OCI-LY7 (cell line): ENCODE measurements around the gene C1QTNF9. TPM values are rescaled to one million over a fixed set of nuclear protein-coding genes. Genes with fewer than 3 reads are reported as not detected.
"Not testable (repeated sequence)": the region's sequence is repeated elsewhere in the genome, so short reads cannot be mapped to it uniquely, and the experiment has no call there.

Source experiments
- Bru-seq: library from RNA; stranded (reverse); fragments of 400-500 nt; gene quantifications from one replicate; lab custom pipeline; 2021; lab: Mats Ljungman, UMichigan
- BruChase-seq, 2 experiments: library from RNA; stranded (reverse); fragments of 400-500 nt; gene quantifications; one replicate each; lab custom pipeline; 2021; lab: Mats Ljungman, UMichigan
- BruUV-seq: library from RNA; stranded (reverse); fragments of 400-500 nt; replicated peaks from 2 replicates; lab custom pipeline; 2021; lab: Mats Ljungman, UMichigan
- CTCF ChIA-PET: fragments of 300-600 bp; sonication (Branson Sonifier 250); formaldehyde crosslinking; loops from one replicate; lab custom pipeline; 2022; ENCODE audit warnings: antibody characterized with exemption; ENCODE audit not compliant: unreplicated experiment; lab: Charles Lee
- POLR2A ChIA-PET: fragments of 300-600 bp; sonication (Branson Sonifier 250); formaldehyde crosslinking; loops from one replicate; lab custom pipeline; 2022; ENCODE audit warnings: antibody characterized with exemption; lab: Charles Lee
- DNase-seq: peaks from one replicate; pipeline ENCODE4 v3.0.0-alpha.2; 2015; ENCODE audit warnings: low spot score
- H2AFZ ChIP-seq: fragments of 200-600 bp; sonication (generic), shearing (Covaris generic); 2 replicates; pipeline ENCODE4 v1.6.1; 2014; ENCODE audit warnings: mild to moderate bottlenecking, antibody characterized with exemption, low read length, moderate library complexity
- H3K27ac ChIP-seq: fragments of 200-600 bp; sonication (generic); 2 replicates; pipeline ENCODE4 v1.5.1; 2014; ENCODE audit warnings: mixed run types, low read depth, mild to moderate bottlenecking, moderate library complexity, low read length, inconsistent platforms; ENCODE audit not compliant: poor library complexity, severe bottlenecking
- H3K36me3 ChIP-seq: fragments of 200-600 bp; sonication (generic); 2 replicates; pipeline ENCODE4 v1.6.1; 2014; ENCODE audit warnings: mild to moderate bottlenecking, antibody characterized with exemption, low read length, moderate library complexity, mixed read lengths; ENCODE audit not compliant: insufficient read depth
- H3K4me1 ChIP-seq: fragments of 200-600 bp; sonication (generic); 2 replicates; pipeline ENCODE4 v1.5.1; 2014; ENCODE audit warnings: mild to moderate bottlenecking, low read length; ENCODE audit not compliant: insufficient read depth, poor library complexity, severe bottlenecking
- H3K4me2 ChIP-seq: fragments of 200-600 bp; sonication (generic); 2 replicates; pipeline ENCODE4 v1.6.1; 2014; ENCODE audit warnings: mild to moderate bottlenecking, low read length
- H3K4me3 ChIP-seq: fragments of 200-600 bp; sonication (generic); 2 replicates; pipeline ENCODE4 v1.5.1; 2014; ENCODE audit warnings: mild to moderate bottlenecking, low read depth, low read length; ENCODE audit not compliant: poor library complexity, severe bottlenecking
- H3K79me2 ChIP-seq: fragments of 200-600 bp; sonication (generic); 2 replicates; pipeline ENCODE4 v1.6.1; 2016; ENCODE audit warnings: low read depth, mild to moderate bottlenecking, low read length, moderate library complexity, mixed read lengths; ENCODE audit not compliant: insufficient read depth
- H3K9me2 ChIP-seq: fragments of 200-600 bp; sonication (generic); 2 replicates; pipeline ENCODE4 v1.6.1; 2016; ENCODE audit warnings: mild to moderate bottlenecking, low read length, mixed read lengths; ENCODE audit not compliant: insufficient read depth
- H3K9me3 ChIP-seq: fragments of 200-600 bp; sonication (generic); 2 replicates; pipeline ENCODE4 v1.6.1; 2014; ENCODE audit warnings: mild to moderate bottlenecking, mixed run types, low read length, mixed read lengths
- H4K20me1 ChIP-seq: fragments of 200-600 bp; sonication (generic); 2 replicates; pipeline ENCODE4 v1.6.1; 2014; ENCODE audit warnings: mild to moderate bottlenecking, antibody characterized with exemption, low read length, moderate library complexity, mixed read lengths; ENCODE audit not compliant: insufficient read depth
- EZH2phosphoT487 ChIP-seq: fragments of 200-600 bp; sonication (generic); IDR thresholded peaks from 2 replicates; pipeline ENCODE4 v1.6.1; 2018; ENCODE audit warnings: low read depth, borderline replicate concordance, mild to moderate bottlenecking, mixed run types, antibody characterized with exemption, low read length, moderate library complexity, mixed read lengths
- intact Hi-C: fragments of 100-400 bp; cut with micrococcal nuclease; formaldehyde crosslinking; loops from one replicate; pipeline ENCODE4 v1.10.0; 2022; ENCODE audit not compliant: unreplicated experiment
- long read RNA-seq: library from polyadenylated mRNA; stranded (forward); transcript quantifications from one replicate; pipeline ENCODE4 v2.0.0, GENCODE V29; 2022
- total RNA-seq, 2 experiments: library from RNA; depleted of rRNA in 1 of 2; stranded (reverse); fragments of >200 nt in 1 of 2; shearing (Covaris generic) in 1 of 2; gene quantifications; 2 replicates each; pipeline ENCODE4 v1.2.3, GENCODE V29; 2014 to 2022
- TF ChIP-seq, protein P1 (sequence below): fragments of 200-600 bp; sonication (generic); conservative IDR thresholded peaks from 2 replicates; pipeline ENCODE4 v1.5.1; 2014; ENCODE audit warnings: mild to moderate bottlenecking, antibody characterized with exemption, low read length, moderate library complexity, mixed read lengths

The C1QTNF9 gene, protein sequence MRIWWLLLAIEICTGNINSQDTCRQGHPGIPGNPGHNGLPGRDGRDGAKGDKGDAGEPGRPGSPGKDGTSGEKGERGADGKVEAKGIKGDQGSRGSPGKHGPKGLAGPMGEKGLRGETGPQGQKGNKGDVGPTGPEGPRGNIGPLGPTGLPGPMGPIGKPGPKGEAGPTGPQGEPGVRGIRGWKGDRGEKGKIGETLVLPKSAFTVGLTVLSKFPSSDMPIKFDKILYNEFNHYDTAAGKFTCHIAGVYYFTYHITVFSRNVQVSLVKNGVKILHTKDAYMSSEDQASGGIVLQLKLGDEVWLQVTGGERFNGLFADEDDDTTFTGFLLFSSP
- total RNA-seq (2014; rRNA removed; shearing (Covaris generic)) (not detected in 2 replicates), total RNA-seq (2022) (not detected in 2 replicates), Bru-seq, nascent RNA (percentile 29 among the genes with signal in this experiment), BruChase-seq, experiment 1, labeled RNA remaining after a 6-hour chase (percentile 18 among the genes with signal in this experiment), BruChase-seq, experiment 2, labeled RNA remaining after a 2-hour chase (percentile 11 among the genes with signal in this experiment)
- long read RNA-seq: 0 reads

DNA sequence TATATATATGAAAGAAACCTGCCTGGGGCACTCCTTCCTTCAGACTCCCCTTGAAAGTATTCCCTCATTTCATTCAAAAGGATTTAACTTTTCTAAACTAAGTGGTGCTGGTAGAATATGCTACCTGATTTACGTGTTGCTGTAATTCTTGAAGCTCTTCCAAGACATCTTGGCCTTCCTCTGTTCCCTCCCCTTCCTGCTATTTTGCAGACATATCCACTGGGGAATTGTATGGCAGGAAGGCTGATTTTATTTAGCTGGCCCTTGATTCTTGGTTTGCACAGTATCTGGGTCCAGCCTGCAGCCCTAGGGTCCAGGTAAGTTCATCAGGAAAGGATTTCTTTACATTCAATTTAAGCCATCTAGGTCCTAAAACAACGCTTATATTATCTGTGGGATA lies at the start of gene C1QTNF9:
Gene C1QTNF9, plus strand, starts transcription at position 281 of the 400 bp plus-strand sequence. CDS start 6,424 bp downstream, outside the sequence.
- POLR2A ChIA-PET, DNase-seq, H3K36me3 ChIP-seq, H3K4me3 ChIP-seq, H3K4me2 ChIP-seq, H3K9me3 ChIP-seq, H3K9me2 ChIP-seq, H2AFZ ChIP-seq, intact Hi-C loops, H3K4me1 ChIP-seq, CTCF ChIA-PET, H3K79me2 ChIP-seq, H4K20me1 ChIP-seq, H3K27ac ChIP-seq, BruUV-seq: not testable (repeated sequence)

DNA sequence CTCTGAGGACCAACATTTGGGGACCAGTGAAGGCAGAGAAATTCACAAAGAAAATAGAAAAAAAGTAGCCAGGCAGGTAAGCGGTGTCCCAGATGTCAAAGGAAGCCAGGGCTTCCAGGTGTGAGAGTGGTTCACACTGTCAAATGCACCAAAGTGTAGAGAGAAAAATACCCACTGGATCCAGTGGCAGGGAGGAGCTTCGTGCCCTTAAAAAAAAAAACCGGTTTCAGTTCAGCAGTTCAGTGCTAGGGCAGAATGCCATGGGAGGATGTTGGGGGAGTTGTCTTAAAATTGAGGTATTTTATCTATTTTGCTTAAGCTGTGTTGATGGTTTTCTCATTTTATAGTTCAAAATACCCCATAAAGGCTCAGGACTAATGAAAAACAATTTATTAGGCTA lies 47.8 kb upstream of the C1QTNF9 start:
- no peak overlapping the region for H3K27ac ChIP-seq
- POLR2A ChIA-PET: interaction anchor here (0.8 kb wide), 1 partner anchor 8 kb away, joined by 3 read pairs; no protein-coding TSS in a partner anchor

DNA sequence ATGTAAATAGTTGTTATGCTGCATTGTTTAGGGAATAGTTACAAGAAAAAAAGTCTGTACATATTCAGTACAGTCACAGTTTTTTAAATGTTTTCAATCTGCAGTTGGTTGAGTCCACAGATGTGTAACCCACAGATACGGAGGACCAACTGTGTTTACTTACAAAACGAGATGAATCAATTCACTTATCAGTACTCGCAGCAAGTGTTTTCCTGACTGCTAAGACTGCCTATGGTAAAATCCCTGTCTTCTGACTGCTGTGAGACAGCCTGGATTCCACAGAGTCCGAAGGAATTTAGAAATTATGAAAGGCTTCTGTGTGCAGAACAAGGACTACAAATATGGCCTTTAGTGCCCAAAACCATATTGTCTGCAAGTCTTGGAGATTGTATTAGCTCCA lies 45.7 kb upstream of the C1QTNF9 start:
- DNase-seq: no peak
- H3K36me3 ChIP-seq: no peaks in the 10 kb centered on the region
- H3K4me2 ChIP-seq: no peak overlapping the region
- no peak for TF ChIP-seq EZH2phosphoT487
- TF ChIP-seq, protein P1, sequence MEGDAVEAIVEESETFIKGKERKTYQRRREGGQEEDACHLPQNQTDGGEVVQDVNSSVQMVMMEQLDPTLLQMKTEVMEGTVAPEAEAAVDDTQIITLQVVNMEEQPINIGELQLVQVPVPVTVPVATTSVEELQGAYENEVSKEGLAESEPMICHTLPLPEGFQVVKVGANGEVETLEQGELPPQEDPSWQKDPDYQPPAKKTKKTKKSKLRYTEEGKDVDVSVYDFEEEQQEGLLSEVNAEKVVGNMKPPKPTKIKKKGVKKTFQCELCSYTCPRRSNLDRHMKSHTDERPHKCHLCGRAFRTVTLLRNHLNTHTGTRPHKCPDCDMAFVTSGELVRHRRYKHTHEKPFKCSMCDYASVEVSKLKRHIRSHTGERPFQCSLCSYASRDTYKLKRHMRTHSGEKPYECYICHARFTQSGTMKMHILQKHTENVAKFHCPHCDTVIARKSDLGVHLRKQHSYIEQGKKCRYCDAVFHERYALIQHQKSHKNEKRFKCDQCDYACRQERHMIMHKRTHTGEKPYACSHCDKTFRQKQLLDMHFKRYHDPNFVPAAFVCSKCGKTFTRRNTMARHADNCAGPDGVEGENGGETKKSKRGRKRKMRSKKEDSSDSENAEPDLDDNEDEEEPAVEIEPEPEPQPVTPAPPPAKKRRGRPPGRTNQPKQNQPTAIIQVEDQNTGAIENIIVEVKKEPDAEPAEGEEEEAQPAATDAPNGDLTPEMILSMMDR: no peak
- H4K20me1 ChIP-seq: no peaks in the 10 kb centered on the region
- H3K9me3 ChIP-seq: no peaks in the 10 kb centered on the region
- no peak overlapping the region for H2AFZ ChIP-seq
- no TSS peak for BruUV-seq
- H3K4me1 ChIP-seq: no peaks in the 10 kb centered on the region
- no peak overlapping the region for H3K27ac ChIP-seq
- ChIA-PET POLR2A (interaction anchor here (0.6 to 0.7 kb wide), 2 partner anchors 10 to 18 kb away, joined by 3 to 4 read pairs; no protein-coding TSS in a partner anchor), CTCF (no interaction called here)
- intact Hi-C loops: no loop called here
- no peak overlapping the region for H3K4me3 ChIP-seq
- H3K9me2 ChIP-seq: no peaks in the 10 kb centered on the region
- H3K79me2 ChIP-seq: no peaks in the 10 kb centered on the region

More for the DNA sequence above, 47.8 kb upstream of the C1QTNF9 start:
- CTCF ChIA-PET: no interaction called here
- H3K9me2 ChIP-seq: no peaks in the 10 kb centered on the region
- H3K36me3 ChIP-seq: no peaks in the 10 kb centered on the region
- H4K20me1 ChIP-seq: no peaks in the 10 kb centered on the region
- no TSS peak for BruUV-seq
- intact Hi-C loops: no loop called here
- no peak overlapping the region for H2AFZ ChIP-seq
- DNase-seq: no peak
- no peak overlapping the region for H3K4me3 ChIP-seq
- H3K79me2 ChIP-seq: no peaks in the 10 kb centered on the region
- H3K9me3 ChIP-seq: no peaks in the 10 kb centered on the region
- no peaks in the 10 kb centered on the region for H3K4me1 ChIP-seq
- H3K4me2 ChIP-seq: no peak overlapping the region
- TF ChIP-seq, protein P1: no peak
- no peak for TF ChIP-seq EZH2phosphoT487
